GM12874 (cell line): Measurements from ENCODE around the gene CCDC77.

ENCODE experiments used
- CTCF ChIP-seq: IDR thresholded peaks from 2 replicates; pipeline ENCODE4 v1.5.1; 2011; ENCODE audit warnings: low read depth, mild to moderate bottlenecking, control low read depth, low read length, moderate library complexity; ENCODE audit not compliant: insufficient read depth

Gene CCDC77

GRCh38 chr12:464484-465267 lies 63.2 kb downstream of the CCDC77 start:
- TF ChIP-seq CTCF = no peak

- TF ChIP-seq CTCF = no peak
Observed at GRCh38 chr12:466039-466438, 64.6 kb downstream of the CCDC77 start.

GRCh38 chr12:466762-467161 lies 65.3 kb downstream of the CCDC77 start:
- no peak for TF ChIP-seq CTCF

GRCh38 chr12:467591-467990 lies 66.1 kb downstream of the CCDC77 start:
- no peak for TF ChIP-seq CTCF

- TF ChIP-seq CTCF = no peak
Observed at GRCh38 chr12:468671-469389, 67.4 kb downstream of the CCDC77 start.

GRCh38 chr12:470133-470532 lies 68.7 kb downstream of the CCDC77 start:
- no peak for TF ChIP-seq CTCF

- no peak for TF ChIP-seq CTCF
Observed at GRCh38 chr12:473198-473597, 71.8 kb downstream of the CCDC77 start.
